ENCODE data around the gene MTMR6. TPM values are rescaled to one million over a fixed set of nuclear protein-coding genes. Genes with fewer than 3 reads are reported as not detected.

MTMR6 gene
- total RNA-seq, 1 donor from 2014 or later: 9.6 TPM

DNA sequence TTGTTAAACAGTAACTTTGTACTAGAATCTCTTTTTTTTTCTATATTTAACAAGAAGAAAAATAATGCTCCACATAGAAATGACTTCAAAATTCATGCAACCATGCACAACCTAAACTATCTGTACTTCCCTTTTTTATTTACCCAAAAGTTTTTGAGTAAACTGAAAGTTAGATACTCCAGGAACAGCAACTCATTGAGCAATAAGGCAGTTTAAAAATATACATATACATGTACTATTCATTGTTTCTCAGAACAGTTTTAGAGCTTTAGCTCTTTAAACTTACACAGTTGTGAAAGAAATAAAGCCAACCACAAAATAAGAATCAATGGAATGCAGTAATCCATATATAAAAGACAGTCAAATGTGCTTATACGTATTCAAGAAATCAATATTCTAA, 39.2 kb downstream of the MTMR6 start:
- no peaks in the 10 kb centered on the region for H3K9me3 Mint-ChIP-seq (ENCODE audit: low read depth)
- H3K27ac Mint-ChIP-seq: no peak overlapping the region
- no peaks in the 10 kb centered on the region for H3K4me1 Mint-ChIP-seq (ENCODE audit: low read depth)
- no peak for TF ChIP-seq CTCF (IDR thresholded peaks at IDR 0.05; ENCODE audit: unreplicated experiment)
- H3K36me3 Mint-ChIP-seq (ENCODE audit: insufficient read depth): peaks cover 5% of the 10 kb centered on the region
- no peak for DNase-seq (ENCODE audit: low spot score, unreplicated experiment)
- H3K27me3 Mint-ChIP-seq: no peaks in the 10 kb centered on the region
- no peak overlapping the region for H3K4me3 Mint-ChIP-seq (ENCODE audit: low read depth)

DNA sequence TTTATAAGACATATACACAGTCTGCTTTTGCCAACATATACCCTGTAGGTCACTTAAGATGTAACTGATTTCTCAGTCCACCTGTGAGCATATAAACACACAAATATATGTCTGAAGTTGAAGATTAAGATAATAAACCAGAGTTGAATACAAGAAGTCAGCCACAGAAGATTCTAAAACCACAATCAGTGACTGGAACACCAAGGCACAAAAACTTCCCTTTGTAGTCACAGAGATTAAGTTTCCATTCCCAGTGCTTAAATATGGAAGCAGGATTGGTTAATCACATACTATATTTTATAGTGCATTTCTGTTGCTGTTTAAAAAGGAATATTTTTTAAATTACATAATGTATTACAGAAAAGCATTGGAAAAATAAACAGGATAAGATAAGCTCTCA, 39.9 kb downstream of the MTMR6 start:
- H3K36me3 Mint-ChIP-seq (ENCODE audit: insufficient read depth): peaks cover 5% of the 10 kb centered on the region
- no peak overlapping the region for H3K27ac Mint-ChIP-seq
- no peaks in the 10 kb centered on the region for H3K4me1 Mint-ChIP-seq (ENCODE audit: low read depth)
- H3K27me3 Mint-ChIP-seq: no peaks in the 10 kb centered on the region
- TF ChIP-seq CTCF (IDR thresholded peaks at IDR 0.05; ENCODE audit: unreplicated experiment): no peak
- H3K9me3 Mint-ChIP-seq (ENCODE audit: low read depth): no peaks in the 10 kb centered on the region
- no peak for DNase-seq (ENCODE audit: low spot score, unreplicated experiment)
- H3K4me3 Mint-ChIP-seq (ENCODE audit: low read depth): no peak overlapping the region

DNA sequence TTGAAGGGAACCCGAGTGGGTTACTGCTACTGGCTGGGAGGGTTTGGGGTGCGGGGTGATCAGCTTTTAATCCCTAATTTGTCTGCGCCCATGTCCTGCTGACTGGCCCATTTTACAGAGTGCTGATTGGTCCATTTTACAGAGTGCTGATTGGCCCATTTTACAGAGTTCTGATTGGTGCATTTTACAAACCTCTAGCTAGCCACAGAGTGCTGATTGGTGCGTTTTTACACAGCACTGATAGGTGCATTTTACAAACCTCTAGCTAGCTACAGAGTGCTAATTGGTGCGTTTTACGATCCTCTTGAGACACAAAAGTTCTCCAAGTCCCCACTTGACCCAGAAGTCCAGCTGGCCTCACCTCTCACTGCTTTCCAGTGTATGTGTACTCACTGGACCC, 43.2 kb downstream of the MTMR6 start:
- H3K27me3 Mint-ChIP-seq: no peaks in the 10 kb centered on the region
- H3K27ac Mint-ChIP-seq: no peak overlapping the region
- H3K36me3 Mint-ChIP-seq (ENCODE audit: insufficient read depth): peaks cover 3% of the 10 kb centered on the region
- no peak overlapping the region for H3K4me3 Mint-ChIP-seq (ENCODE audit: low read depth)
- DNase-seq (ENCODE audit: low spot score, unreplicated experiment): no peak
- TF ChIP-seq CTCF (IDR thresholded peaks at IDR 0.05; ENCODE audit: unreplicated experiment): no peak
- H3K9me3 Mint-ChIP-seq (ENCODE audit: low read depth): no peaks in the 10 kb centered on the region
- H3K4me1 Mint-ChIP-seq (ENCODE audit: low read depth): no peaks in the 10 kb centered on the region

GRCh38 chr13:25242956-25243355, 44.3 kb downstream of the MTMR6 start:
- no peaks in the 10 kb centered on the region for H3K27me3 Mint-ChIP-seq

DNA sequence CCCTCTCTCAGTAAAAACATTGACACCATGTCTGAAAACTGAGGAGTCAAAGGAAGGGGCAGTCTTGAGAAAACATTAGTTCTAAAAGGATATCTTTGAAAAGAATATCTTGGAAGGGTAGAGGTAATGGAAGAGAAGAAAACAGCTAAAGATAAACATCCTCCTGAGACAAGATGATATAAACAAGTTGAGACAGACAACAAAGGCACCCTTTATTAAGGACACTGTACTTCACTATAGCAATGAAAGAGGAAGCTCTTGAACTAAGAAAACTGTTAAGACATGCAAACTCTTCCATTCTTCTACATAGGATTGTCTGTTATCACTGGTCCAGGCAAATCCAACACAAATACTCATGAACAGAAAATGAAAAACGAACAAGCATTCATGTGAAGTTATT, 46.3 kb downstream of the MTMR6 start:
- Mint-ChIP-seq H3K4me3 (ENCODE audit: low read depth) (no peak overlapping the region), H3K27me3 (no peaks in the 10 kb centered on the region), H3K9me3 (ENCODE audit: low read depth) (no peaks in the 10 kb centered on the region), H3K27ac (no peak overlapping the region), H3K36me3 (ENCODE audit: insufficient read depth) (peaks cover 2% of the 10 kb centered on the region), H3K4me1 (ENCODE audit: low read depth) (no peaks in the 10 kb centered on the region)
- DNase-seq (ENCODE audit: low spot score, unreplicated experiment): no peak
- no peak for TF ChIP-seq CTCF (IDR thresholded peaks at IDR 0.05; ENCODE audit: unreplicated experiment)

More at GRCh38 chr13:25242956-25243355, 44.3 kb downstream of the MTMR6 start:
- no peak overlapping the region for H3K4me3 Mint-ChIP-seq (ENCODE audit: low read depth)
- peaks cover 2% of the 10 kb centered on the region for H3K36me3 Mint-ChIP-seq (ENCODE audit: insufficient read depth)
- H3K27ac Mint-ChIP-seq: no peak overlapping the region
- TF ChIP-seq CTCF (IDR thresholded peaks at IDR 0.05; ENCODE audit: unreplicated experiment): no peak
- no peaks in the 10 kb centered on the region for H3K4me1 Mint-ChIP-seq (ENCODE audit: low read depth)
- DNase-seq (ENCODE audit: low spot score, unreplicated experiment): no peak
- no peaks in the 10 kb centered on the region for H3K9me3 Mint-ChIP-seq (ENCODE audit: low read depth)
